Right forelimb (tissue), 1 donor: Measurements from ENCODE around the gene CRYBB2.
"Not testable (repeated sequence)": the region's sequence is repeated elsewhere in the genome, so short reads cannot be mapped to it uniquely, and the experiment has no call there.

ENCODE experiments used
- DNase-seq: peaks from one replicate; pipeline ENCODE4 v3.0.0-alpha.2; 2018

The CRYBB2 gene, protein sequence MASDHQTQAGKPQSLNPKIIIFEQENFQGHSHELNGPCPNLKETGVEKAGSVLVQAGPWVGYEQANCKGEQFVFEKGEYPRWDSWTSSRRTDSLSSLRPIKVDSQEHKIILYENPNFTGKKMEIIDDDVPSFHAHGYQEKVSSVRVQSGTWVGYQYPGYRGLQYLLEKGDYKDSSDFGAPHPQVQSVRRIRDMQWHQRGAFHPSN

GRCh38 chr22:25219211-25219689, at the start of gene CRYBB2:
Gene CRYBB2 (plus strand): TSS chr22:25219639. CDS start chr22:25221430, 1,791 bp downstream.
- DNase-seq, result no peak

DNA sequence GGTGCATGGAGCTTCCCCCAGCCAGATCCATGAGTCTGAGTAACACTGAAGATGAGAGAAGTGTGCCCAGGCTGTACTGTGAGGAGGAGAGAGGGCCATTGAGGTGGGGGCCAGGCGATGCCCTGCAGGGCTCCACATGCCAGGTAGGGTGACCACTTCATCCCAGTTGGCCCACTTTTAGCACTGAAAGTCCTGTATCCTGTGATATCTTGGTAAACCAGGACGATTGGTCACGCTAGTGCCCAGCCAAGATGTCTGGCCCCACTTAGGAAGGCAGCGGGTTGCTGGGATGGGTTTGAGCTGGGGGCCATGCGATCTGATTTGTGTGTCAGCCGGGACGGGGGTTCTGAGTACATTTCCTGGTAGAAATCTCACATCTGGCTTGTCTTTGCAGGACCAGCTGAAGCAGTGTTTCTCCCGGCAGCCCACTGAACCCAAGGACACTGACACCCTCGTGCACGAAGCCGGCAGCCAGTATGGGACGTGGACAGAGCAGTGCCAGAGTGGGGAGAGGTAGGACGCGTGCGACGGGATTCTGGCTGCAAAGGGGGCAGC, 48.9 kb upstream of the CRYBB2 start:
- no peak for DNase-seq

DNA sequence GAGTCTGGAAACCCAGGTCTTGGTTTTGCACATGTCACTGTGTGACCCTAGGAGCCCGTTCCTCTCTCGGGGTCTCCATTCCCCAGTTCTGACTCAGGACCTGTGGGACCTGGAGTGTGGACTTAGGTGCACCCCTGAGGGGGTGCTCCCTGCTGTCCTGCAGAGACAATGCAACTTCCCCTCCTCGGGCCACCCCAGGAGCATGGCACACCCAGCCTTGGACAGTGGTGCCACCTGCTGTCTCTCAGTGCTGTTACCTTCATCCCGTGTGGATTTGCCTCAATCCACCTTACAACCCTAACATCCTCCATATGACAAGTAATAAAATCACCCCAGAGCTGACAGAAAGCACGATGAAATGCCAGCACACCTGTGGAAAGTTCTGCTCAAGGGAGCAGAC, 47.3 kb upstream of the CRYBB2 start:
- no peak for DNase-seq

DNA sequence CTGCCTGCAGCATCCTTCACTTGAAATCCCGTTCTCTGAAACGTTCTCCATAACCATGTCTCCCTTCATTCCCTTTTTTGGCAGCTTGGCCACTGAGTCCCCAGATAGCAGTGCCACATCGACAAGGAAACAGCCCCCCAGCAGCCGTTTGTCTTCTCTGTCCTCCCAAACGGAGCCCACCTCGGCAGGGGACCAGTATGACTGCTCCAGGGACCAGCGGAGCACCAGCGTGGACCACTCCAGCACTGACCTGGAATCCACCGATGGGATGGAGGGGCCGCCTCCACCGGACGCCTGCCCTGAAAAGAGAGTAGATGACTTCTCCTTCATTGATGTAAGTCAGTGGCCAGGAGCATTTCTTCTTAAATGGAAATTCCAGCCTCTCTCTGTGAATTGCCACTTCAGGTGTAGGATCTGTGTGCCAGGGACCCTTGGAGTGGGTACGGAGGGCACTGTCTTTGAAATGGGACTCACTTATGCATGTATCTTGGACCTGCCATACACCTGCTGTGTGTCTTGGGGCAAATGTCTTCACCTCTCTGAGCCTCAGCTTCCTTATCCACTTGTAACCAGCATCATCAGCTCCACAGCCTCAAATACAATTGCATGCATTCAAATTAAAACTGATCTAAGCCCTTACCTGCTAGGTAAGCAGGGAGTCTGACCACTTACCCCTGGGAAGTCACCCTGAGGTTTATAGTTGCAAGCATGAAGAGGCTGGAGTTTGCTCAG, 45.1 kb upstream of the CRYBB2 start:
- DNase-seq, result no peak

GRCh38 chr22:25174888-25175411, 44.5 kb upstream of the CRYBB2 start:
- DNase-seq, result no peak

GRCh38 chr22:25176175-25176574, 43.3 kb upstream of the CRYBB2 start:
- no peak for DNase-seq

- no peak for DNase-seq
Observed at GRCh38 chr22:25176799-25177198, 42.6 kb upstream of the CRYBB2 start.

- DNase-seq, result no peak
Observed at GRCh38 chr22:25177226-25177625, 42.2 kb upstream of the CRYBB2 start.

GRCh38 chr22:25177895-25178294, 41.5 kb upstream of the CRYBB2 start:
- no peak for DNase-seq

- not testable (repeated sequence) for DNase-seq
Observed at GRCh38 chr22:25178348-25178747, 41.1 kb upstream of the CRYBB2 start.

DNA sequence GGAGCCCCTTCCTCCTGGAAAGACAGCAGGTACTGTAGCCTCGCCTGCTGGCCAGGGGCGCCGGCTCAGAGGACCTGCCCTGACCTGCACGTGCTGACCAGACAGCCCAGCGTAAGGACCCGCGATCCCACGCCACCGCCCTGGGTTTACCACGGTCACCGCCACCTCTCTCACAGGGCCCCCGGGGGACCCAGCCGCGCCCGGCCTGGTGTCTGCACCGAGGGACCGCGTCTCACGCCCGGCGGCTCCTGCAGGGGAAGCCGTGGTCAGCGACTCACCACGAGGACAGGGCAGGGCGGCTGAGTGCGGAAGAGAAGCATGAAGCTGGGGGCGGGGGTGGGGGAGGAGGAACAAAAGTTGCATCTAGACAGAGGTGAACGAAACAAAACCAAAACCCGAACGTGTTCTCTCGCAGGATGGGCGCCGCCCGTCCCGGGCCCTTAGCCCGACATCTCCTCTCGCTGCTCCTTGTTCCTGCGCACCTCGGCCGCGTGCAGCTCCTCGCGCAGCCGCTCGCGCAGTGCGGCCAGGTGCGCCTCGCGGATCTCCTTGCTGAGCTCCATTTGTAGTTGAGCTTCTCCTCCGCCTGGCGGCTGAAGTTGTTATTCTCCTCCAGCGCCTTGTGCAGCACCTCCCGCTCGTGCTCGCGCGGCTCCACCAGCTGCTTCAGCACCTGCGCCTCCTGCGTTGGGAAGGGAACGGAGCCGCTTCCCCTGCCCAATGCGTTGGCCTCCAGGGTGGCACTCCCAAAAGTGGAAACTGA, 40.4 kb upstream of the CRYBB2 start:
- not testable (repeated sequence) for DNase-seq

DNA sequence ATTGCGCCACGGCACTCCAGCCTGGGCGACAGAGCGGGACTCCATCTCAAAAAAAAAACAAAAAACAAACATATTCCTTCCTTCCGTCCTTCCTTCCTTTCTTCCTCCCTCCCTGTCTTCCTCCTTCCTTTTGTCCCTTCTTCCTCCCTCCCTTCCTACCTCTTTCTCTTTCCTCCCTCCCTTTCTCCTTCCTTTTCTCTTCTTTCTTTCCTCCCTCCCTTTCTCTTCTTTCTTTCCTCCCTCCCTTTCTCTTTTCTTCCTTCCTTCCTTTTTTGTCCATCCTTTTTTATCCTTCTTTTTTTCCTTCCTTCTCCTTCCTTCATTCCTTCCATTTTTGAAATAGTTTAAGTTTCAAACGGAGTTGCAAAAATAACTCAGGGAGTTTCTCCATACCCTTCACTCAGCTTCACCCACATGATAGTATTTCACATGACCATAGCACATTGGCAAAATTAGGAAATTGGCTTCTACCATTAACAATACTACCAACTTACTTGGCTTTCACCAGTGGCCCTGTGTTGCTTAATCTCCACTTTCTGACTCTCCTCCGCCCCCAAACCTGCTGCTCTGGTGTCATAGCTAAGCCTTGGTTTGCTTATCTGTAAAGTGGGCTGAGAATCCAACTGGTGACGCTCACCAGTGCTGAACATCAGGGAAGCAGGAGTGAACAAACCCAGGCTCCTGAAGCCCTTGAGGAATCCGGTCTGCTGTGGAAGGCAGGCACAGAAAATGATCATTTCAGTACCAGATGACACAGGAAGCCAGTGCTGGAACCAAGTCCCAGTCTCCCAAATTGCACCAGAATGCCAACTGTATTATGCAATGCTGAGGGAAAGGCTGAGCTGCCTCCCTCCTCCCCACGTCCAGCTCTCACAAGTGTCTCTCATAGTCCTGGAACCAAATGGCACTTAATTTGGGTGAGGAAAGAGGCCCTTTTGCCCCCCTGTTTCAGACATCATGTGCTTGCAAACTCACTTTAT, 37.0 kb upstream of the CRYBB2 start:
- DNase-seq, result no peak

GRCh38 chr22:25183949-25184619, 35.4 kb upstream of the CRYBB2 start:
- DNase-seq, result no peak

- DNase-seq, result no peak
Observed at GRCh38 chr22:25186140-25186539, 33.3 kb upstream of the CRYBB2 start.

- no peak for DNase-seq
Observed at GRCh38 chr22:25187469-25187868, 32.0 kb upstream of the CRYBB2 start.

DNA sequence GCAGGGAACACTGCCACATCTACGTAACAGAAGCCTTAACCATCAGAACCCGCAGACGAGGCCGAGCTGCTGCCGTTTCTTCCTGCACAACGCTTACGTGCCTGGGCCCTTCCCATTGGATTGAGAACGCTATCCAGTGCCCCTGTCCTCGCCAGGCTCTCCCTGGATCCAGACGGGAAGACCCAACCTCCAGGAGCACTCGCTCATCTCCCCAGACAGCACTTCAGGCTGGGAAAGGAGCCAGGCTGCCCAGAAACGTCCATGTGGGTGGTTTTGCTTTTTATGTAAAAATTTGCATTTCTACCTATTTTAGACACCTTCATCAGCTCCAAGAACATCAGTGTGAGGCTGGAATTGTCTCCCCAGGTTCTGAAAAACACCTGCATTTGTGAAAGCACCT, 27.0 kb upstream of the CRYBB2 start:
- DNase-seq, result no peak

DNA sequence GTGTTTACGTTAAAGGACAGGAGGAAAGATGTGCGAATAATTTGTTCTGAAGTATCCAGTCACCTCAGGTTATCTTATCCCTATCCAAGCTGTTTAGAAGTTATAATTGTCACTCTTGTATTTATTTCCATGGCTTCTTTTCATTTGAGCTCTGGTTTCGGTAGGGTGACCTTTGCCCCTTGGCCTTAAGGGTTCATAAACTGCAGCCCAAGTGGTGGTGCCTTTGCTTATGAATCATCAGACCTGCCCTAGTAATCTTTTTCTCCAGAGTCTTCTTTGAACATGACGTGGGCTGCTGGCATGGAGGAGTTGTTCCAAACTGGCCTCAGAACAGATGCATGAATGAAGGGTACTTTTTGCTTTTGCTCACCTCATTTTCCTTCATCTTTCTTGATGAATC, 26.3 kb upstream of the CRYBB2 start:
- no peak for DNase-seq

GRCh38 chr22:25193548-25193947, 25.9 kb upstream of the CRYBB2 start:
- no peak for DNase-seq

DNA sequence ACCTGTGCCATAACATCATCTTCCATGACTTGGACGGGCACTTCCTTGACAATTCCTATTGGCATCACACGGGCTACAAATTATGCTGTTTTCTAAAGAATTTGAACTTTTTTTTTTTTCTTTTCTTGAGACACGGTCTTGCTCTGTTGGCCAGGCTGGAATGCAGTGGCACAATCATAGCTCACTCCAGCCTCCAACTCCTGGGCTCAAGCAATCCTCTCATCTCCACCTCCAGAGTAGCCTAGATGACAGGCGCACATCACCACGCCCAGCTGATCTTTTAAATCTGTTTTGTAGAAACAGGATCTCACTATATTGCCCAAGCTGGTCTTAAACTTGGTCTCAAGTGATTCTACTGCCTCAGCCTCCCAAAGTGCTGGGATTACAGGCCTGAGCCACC, 23.1 kb upstream of the CRYBB2 start:
- DNase-seq, result no peak

- DNase-seq, result no peak
Observed at GRCh38 chr22:25197340-25197739, 22.1 kb upstream of the CRYBB2 start.
